ENCODE measurements around the gene MTAP.

GRCh38 chr9:21901546-21901945 is 99.1 kb downstream of the MTAP start:
- no peak for TF ChIP-seq CTCF (IDR thresholded peaks at IDR 0.05; ENCODE audit: insufficient read depth, low read length, poor library complexity, severe bottlenecking)
- TF ChIP-seq EZH2phosphoT487 (conservative IDR thresholded peaks at IDR 0.05; ENCODE audit: low read length): no peak

All from SU-DHL-6 (cell line).